DND-41 (cell line): ENCODE results near the gene DSTYK.

Experiments used
- CTCF ChIP-seq: IDR thresholded peaks from 2 replicates; pipeline ENCODE4 v1.5.1; 2012; ENCODE audit warnings: borderline replicate concordance, low read length, moderate library complexity, mild to moderate bottlenecking; ENCODE audit not compliant: poor library complexity, severe bottlenecking; ENCODE audit errors: extremely low read depth
- EZH2 ChIP-seq: IDR thresholded peaks from 3 replicates; pipeline ENCODE4 v1.6.1; 2012; ENCODE audit warnings: borderline replicate concordance, low read depth, mild to moderate bottlenecking, moderate library complexity, low read length, inconsistent platforms; ENCODE audit not compliant: severe bottlenecking

GRCh38 chr1:205140113-205140512 is 71.4 kb downstream of the DSTYK start:
- TF ChIP-seq CTCF (no peak), EZH2 (no peak)
